ENCODE data around the gene TMEM259. TPM values are rescaled to one million over a fixed set of nuclear protein-coding genes. Genes with fewer than 3 reads are reported as not detected.
"Not testable (repeated sequence)": the region's sequence is repeated elsewhere in the genome, so short reads cannot be mapped to it uniquely, and the experiment has no call there.

The TMEM259 gene
- total RNA-seq, 1 donor from 2014 or later: 154 TPM

GRCh38 chr19:1040476-1041271 lies 19.8 kb upstream of the TMEM259 start:
- intact Hi-C loops (cut with micrococcal nuclease): loop anchor here (2.0 kb wide), 2 partner anchors 20 to 28 kb away; partner anchors contain the start of genes RNU6-2 and TMEM259

GRCh38 chr19:1039646-1040475 lies 18.9 kb upstream of the TMEM259 start, which contains the start of gene ABCA7:
Gene ABCA7 (plus strand): TSS chr19:1040107. CDS start chr19:1041362, 1,255 bp downstream.
- intact Hi-C loops (cut with micrococcal nuclease): loop anchor here (2.0 to 5.0 kb wide), 3 partner anchors 19 to 212 kb away; partner anchors contain the start of genes RNU6-2 and TMEM259

- intact Hi-C loops (cut with micrococcal nuclease): loop anchor here (5.0 kb wide), 1 partner anchor 213 kb away; no protein-coding TSS in a partner anchor
Observed at GRCh38 chr19:1038978-1039645, 18.2 kb upstream of the TMEM259 start.

GRCh38 chr19:1037621-1038064 lies 16.7 kb upstream of the TMEM259 start:
- intact Hi-C loops (cut with micrococcal nuclease): loop anchor here (5.0 kb wide), 1 partner anchor 215 kb away; no protein-coding TSS in a partner anchor

GRCh38 chr19:1035998-1036621 lies 15.2 kb upstream of the TMEM259 start:
- intact Hi-C loops (cut with micrococcal nuclease): loop anchor here (5.0 kb wide), 1 partner anchor 216 kb away; no protein-coding TSS in a partner anchor

- intact Hi-C loops (cut with micrococcal nuclease): no loop called here
Observed at GRCh38 chr19:1032264-1032867, 11.4 kb upstream of the TMEM259 start.

DNA sequence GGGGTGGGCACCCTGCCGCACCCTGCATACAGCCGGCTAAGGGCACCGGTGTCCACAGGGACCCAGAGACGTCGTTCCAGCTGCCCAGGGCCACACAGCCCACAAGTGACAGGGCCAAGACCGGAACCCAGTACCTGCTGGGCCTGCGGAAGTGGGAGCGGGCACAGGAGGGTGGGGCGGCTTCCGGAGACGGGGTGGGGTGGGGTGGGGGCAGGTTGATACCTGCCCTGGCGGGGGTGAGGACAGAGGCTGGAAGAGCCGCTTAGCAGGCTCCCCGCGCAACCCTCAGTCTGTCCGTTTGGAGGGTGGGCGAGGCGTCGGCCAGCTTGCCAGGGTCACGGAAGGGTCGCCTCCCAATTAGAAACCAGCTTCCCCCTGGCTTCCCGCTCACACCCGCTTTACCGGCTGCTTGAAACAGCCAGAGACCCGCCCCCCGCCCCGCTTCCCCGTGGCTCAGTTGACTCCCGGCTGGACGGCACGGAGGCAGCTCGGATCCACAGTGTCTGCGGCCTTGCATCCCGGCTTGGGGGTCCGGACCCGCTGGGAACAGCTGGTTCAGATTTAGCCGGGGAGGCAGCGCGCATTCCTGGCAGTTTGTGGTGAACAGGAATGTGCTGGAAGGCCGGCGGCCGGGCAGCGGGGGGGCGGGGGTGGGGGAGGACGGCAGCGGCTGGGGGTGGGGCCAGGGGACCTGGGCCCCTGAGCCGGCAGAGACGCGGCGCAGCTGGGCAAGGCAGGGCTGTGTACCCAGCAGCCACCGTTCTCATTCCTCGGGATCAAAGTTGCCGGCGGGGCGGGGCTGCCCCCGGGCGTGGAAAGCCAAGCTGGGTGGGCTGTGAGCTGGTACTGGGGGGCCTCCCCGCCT lies 7.4 kb upstream of the TMEM259 start:
- intact Hi-C loops (cut with micrococcal nuclease): loop anchor here (5.0 kb wide), 1 partner anchor 219 kb away; the partner anchor contains the start of gene MIDN

GRCh38 chr19:1027650-1028061 lies 6.7 kb upstream of the TMEM259 start:
- intact Hi-C loops (cut with micrococcal nuclease): loop anchor here (2.0 to 5.0 kb wide), 2 partner anchors 41 to 220 kb away; partner anchors contain the start of gene MIDN

- intact Hi-C loops (cut with micrococcal nuclease): loop anchor here (2.0 to 5.0 kb wide), 2 partner anchors 42 to 220 kb away; partner anchors contain the start of gene MIDN
Observed at GRCh38 chr19:1026783-1027649, 6.1 kb upstream of the TMEM259 start.

GRCh38 chr19:1025960-1026782 lies 5.2 kb upstream of the TMEM259 start, which contains the start of gene CNN2:
Gene CNN2 (plus strand): TSS chr19:1026608. CDS start chr19:1026662, 54 bp downstream.
- intact Hi-C loops (cut with micrococcal nuclease): loop anchor here (2.0 to 5.0 kb wide), 2 partner anchors 43 to 221 kb away; partner anchors contain the start of gene MIDN

- intact Hi-C loops (cut with micrococcal nuclease): loop anchor here (5.0 kb wide), 1 partner anchor 222 kb away; the partner anchor contains the start of gene MIDN
Observed at GRCh38 chr19:1025080-1025479, 4.2 kb upstream of the TMEM259 start.

DNA sequence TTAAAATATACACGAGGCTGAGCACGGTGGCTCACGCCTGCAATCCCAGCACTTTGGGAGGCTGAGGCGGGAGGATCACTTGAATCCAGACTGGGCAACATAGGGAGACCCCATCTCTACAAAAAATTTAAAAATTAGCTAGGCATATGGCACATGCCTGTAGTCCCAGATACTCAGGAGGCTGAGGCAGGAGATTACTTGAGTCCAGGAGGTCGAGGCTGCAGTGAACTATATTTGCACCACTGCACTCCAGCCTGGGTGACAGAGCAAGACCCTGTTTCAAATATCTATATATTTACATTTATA lies 2.9 kb upstream of the TMEM259 start:
- intact Hi-C loops (cut with micrococcal nuclease): not testable (repeated sequence)

GRCh38 chr19:1019980-1020867 lies 699 bp downstream of the TMEM259 start:
- intact Hi-C loops (cut with micrococcal nuclease): loop anchor here (2.0 kb wide), 1 partner anchor 21 kb away; the partner anchor contains the start of gene ABCA7

DNA sequence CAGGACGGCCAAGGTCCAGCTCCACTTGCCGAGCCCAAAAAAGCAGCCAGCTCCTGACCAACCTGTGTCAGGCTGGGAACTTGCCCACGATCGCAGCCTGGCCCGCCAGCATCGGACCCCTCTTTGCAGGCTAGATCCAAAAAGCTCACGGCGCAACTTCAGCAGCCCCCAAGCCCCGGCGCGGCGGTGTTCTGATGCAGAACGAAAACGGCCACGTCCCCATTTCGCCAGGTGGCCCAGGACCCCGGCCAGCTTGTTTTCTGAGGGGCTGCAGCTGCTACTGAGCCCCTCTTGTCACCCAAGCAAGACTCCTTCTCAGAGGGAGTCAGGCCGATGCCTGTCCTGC lies 1.3 kb downstream of the TMEM259 start:
- intact Hi-C loops (cut with micrococcal nuclease): no loop called here

DNA sequence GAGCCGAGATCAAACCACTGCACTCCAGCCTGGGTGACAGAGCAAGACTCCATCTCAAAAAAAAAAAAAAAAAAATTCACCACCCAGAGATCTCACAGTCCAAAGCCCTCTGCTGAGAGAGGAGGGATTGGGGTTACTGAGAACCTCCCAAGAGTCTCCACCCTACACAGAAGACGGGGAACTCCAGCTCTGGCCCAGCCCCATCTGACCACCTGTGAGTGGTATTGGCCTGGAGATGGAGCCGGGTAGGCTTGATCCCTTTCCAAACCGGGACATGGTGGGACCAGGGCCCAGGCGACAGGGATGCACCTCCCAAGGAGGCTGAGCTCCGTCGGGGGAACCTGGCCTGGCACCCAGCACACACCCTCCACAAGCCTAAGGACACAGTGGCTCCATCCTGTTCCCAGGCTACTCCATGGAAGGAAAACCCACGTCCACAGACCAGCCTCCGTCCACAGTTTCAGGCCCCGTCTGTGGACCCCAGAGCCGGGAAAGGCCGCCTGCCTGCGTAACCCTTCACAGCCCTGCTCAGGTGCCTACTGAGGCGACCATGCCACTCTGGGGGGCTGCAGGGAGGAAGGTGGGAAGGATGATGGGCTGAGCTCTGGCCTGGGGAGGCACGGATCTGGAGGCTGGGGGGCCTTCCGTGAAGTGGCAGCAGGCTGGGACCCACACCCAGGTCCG lies 1.8 kb downstream of the TMEM259 start:
- intact Hi-C loops (cut with micrococcal nuclease): no loop called here
